Activated naive CD4-positive, alpha-beta T cell treated with anti-CD3 and anti-CD28 coated beads, Interleukin-2, amount 10 ng/mL, durations not matched to agents 7 days and 5 days (primary cell): Measurements from ENCODE around the gene HES2.
"Not testable (repeated sequence)": the region's sequence is repeated elsewhere in the genome, so short reads cannot be mapped to it uniquely, and the experiment has no call there.

Source experiments
- CTCF ChIA-PET: fragments of 350-600 bp; sonication (Branson Sonifier 250); formaldehyde crosslinking; loops from one replicate; lab custom pipeline; 2021; ENCODE audit warnings: antibody characterized with exemption; lab: Charles Lee
- DNase-seq: peaks from one replicate; pipeline ENCODE4 v3.0.0-alpha.2; 2020
- H3K27ac Mint-ChIP-seq: one replicate; pipeline ENCODE4 v1.8.0; 2021; ENCODE audit warnings: mild to moderate bottlenecking, moderate library complexity, mixed read lengths
- H3K27me3 Mint-ChIP-seq: one replicate; pipeline ENCODE4 v1.8.0; 2021; ENCODE audit warnings: mild to moderate bottlenecking, mixed read lengths
- H3K36me3 Mint-ChIP-seq: one replicate; pipeline ENCODE4 v1.8.0; 2021; ENCODE audit warnings: mixed read lengths
- H3K4me1 Mint-ChIP-seq: one replicate; pipeline ENCODE4 v1.8.0; 2021; ENCODE audit warnings: mixed read lengths
- H3K4me3 Mint-ChIP-seq: one replicate; pipeline ENCODE4 v1.8.0; 2021; ENCODE audit warnings: mild to moderate bottlenecking, moderate library complexity, mixed read lengths
- H3K9me3 Mint-ChIP-seq: one replicate; pipeline ENCODE4 v1.8.0; 2021; ENCODE audit warnings: mixed read lengths

Gene HES2

DNA sequence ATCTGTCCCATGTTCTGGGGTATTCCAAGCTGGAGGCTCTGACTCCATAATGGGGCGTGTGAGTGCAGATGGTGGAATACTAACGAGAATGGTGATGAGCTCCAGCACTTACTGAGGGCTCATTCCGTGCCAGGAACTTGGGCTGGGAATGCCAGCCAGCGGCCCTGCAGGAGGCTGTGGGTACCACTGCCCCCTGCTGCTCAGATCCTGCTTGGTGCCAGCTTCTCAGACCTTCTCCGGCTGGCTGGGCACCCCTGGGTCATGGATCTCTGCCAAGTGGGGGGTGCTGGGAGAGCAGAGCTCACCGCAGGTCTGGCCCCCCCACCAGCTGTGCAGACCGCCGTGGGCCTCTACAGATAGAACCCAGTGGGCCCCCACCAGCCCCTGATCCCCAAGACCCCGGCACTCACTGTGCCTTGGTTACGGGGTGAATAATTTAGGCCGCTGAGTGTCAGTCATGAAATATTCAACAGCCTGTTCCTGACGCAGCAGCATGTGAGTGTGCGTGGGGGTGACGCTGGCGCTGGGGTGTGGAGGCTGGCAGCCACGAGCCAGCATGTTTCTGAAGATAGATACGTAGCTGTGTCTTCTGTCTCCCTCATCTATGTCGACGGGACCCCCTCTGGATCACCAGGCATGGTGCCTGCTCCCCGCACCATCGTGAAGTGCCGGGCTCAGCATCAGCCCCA lies 17.4 kb upstream of the HES2 start:
- H3K27ac Mint-ChIP-seq, H3K36me3 Mint-ChIP-seq, H3K4me3 Mint-ChIP-seq, H3K9me3 Mint-ChIP-seq, DNase-seq, H3K4me1 Mint-ChIP-seq: not testable (repeated sequence)
- peaks cover 86% of the 10 kb centered on the region for H3K27me3 Mint-ChIP-seq
- CTCF ChIA-PET: interaction anchor here (0.6 to 8.7 kb wide), 23 partner anchors 9 to 231 kb away, joined by 3 to 78 read pairs (median 5); partner anchors contain the start of genes HES2, PLEKHG5 and RNF207

DNA sequence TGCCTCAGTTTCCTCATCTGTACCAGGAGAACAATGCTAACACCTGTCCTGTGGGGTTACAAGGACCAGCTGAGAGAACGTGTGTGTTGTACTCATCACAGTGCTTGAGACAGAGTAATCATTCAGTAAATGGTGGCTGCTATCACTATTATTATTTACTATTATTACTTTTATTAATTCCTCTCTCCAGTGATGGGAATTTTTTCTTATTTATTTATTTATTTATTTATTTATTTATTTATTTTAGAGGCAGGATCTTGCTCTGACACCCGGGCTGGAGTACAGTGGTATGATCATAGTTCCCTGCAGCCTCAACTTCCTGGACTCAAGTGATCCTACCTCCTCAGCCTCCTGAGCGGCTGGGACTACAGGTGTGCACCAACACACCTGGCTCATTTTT lies 16.6 kb upstream of the HES2 start:
- H3K4me3 Mint-ChIP-seq, H3K4me1 Mint-ChIP-seq, DNase-seq, H3K27ac Mint-ChIP-seq, H3K36me3 Mint-ChIP-seq, H3K9me3 Mint-ChIP-seq: not testable (repeated sequence)
- peaks cover 85% of the 10 kb centered on the region for H3K27me3 Mint-ChIP-seq
- CTCF ChIA-PET: interaction anchor here (1.0 to 8.7 kb wide), 3 partner anchors 10 to 188 kb away, joined by 3 to 78 read pairs (median 19); partner anchors contain the start of gene HES2

DNA sequence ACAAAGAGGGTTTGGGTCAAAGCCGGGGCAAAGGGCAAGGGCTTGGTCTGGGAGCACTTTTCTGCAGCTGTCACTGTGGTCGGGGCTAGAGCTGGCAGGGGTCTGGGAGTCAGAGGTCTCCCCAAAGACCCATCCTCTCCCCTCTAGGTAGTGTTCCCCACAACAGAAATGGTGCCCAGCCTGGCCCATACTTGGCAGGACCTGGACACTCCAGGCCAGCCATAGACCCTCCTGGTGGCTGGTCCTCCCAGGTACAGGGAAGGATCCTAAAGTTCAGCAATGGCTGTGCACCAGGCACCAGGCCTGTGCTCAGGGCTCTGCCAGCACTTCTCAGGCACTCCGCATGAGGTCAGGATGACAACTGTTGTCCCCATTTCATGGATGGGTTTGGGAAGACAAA lies 15.8 kb upstream of the HES2 start:
- no peaks in the 10 kb centered on the region for H3K9me3 Mint-ChIP-seq
- H3K27me3 Mint-ChIP-seq: peaks cover 85% of the 10 kb centered on the region
- H3K27ac Mint-ChIP-seq: no peak overlapping the region
- H3K4me3 Mint-ChIP-seq: no peak overlapping the region
- no peaks in the 10 kb centered on the region for H3K36me3 Mint-ChIP-seq
- DNase-seq: no peak
- H3K4me1 Mint-ChIP-seq: peaks cover 5% of the 10 kb centered on the region
- CTCF ChIA-PET: interaction anchor here (1.0 kb wide), 1 partner anchor 9 kb away, joined by 3 read pairs; no protein-coding TSS in a partner anchor

DNA sequence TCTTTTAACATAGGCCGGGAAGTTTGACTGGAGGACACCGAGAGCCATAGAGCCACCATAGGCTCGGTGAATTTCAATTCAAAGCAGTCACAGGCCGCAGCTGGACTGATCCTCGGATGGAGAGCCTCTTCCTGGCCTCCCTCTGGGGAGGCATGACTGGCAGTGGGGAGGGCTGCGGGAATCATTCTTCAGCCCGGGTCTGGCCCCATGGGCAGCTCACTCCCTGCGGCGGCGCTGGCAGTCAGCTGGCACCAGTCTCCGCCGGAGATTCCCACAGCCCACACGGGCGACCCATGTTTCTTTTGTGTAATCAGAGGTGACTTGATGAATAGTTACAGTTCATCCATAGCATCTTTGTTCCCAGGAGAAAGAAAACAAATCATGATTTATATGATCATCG lies 15.4 kb upstream of the HES2 start:
- DNase-seq: no peak
- peaks cover 85% of the 10 kb centered on the region for H3K27me3 Mint-ChIP-seq
- peaks cover 5% of the 10 kb centered on the region for H3K4me1 Mint-ChIP-seq
- H3K4me3 Mint-ChIP-seq: no peak overlapping the region
- no peak overlapping the region for H3K27ac Mint-ChIP-seq
- no peaks in the 10 kb centered on the region for H3K36me3 Mint-ChIP-seq
- CTCF ChIA-PET: interaction anchor here (1.0 kb wide), 1 partner anchor 9 kb away, joined by 3 read pairs; no protein-coding TSS in a partner anchor
- H3K9me3 Mint-ChIP-seq: no peaks in the 10 kb centered on the region

DNA sequence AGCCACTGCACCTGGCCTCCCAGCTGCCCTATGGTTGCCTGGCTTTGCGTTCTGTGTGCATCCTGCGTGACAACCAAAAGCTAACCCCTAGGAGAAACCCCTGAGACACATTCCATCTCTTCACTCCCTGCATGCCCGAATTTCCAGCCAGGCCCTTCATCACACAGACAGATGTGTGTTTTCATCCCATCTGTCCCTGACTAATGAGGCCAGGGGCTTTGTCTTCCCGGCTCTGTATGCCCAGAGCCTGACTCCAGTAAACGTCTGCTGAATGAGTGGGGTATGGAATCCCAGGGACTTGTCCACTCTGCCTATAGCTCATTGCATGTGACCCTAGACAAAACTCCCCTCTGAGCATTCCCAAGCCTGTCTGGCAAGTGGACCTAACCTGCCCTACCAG lies 14.5 kb upstream of the HES2 start:
- no peaks in the 10 kb centered on the region for H3K36me3 Mint-ChIP-seq
- H3K4me3 Mint-ChIP-seq: no peak overlapping the region
- H3K27me3 Mint-ChIP-seq: peaks cover 85% of the 10 kb centered on the region
- no peak for DNase-seq
- no peaks in the 10 kb centered on the region for H3K9me3 Mint-ChIP-seq
- peaks cover 1% of the 10 kb centered on the region for H3K4me1 Mint-ChIP-seq
- H3K27ac Mint-ChIP-seq: no peak overlapping the region
- CTCF ChIA-PET: no interaction called here

DNA sequence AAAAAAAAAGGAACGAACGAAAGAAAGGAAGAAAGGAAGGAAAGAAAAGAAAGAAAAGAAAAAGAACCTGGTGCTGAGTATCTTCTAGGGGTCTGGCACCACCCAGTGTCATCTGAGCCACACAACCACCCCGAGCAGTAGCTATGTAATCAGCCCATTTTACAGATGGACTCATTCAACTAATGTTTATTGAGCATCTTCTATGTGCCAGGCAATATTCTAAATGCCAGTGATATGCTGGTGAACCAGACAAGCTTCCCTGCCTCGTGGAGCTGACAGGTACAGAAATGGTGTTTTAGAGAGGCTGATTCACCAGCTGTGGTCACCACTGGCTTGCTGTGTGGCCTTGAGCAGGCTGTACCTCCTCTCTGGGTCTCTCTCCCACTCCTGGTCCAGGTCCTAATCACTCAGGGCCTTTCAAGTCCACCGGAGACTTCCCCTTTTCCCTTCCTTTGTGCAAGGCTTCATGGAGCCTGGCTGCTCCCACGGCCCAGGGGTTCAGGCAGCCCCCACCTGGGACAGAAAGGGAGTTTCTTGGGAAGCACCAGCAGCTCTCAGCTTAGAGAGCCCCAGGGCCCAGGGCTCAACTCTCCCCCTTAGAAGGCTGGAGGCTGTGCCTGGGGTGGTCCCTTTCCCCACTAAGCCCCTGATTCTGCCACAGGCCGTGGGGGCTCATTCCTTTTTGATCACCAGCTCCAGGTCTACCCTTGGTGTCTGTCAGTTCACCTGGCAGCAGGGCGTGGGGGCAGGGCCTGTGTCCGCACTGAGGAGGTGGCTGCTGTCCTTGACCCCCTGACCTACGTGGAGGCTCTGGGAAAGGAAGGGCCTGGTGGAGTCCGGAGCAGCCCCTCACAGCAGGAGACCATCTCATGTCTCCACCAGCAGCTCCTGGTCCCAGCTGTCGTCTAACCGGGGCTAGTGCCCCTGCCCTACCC lies 12.2 kb upstream of the HES2 start:
- not testable (repeated sequence) for H3K4me3 Mint-ChIP-seq, H3K27ac Mint-ChIP-seq, H3K4me1 Mint-ChIP-seq, DNase-seq, H3K36me3 Mint-ChIP-seq, H3K9me3 Mint-ChIP-seq
- H3K27me3 Mint-ChIP-seq: peaks cover 89% of the 10 kb centered on the region
- CTCF ChIA-PET: interaction anchor here (1.2 to 1.8 kb wide), 2 partner anchors 9 to 185 kb away, joined by 4 to 7 read pairs; no protein-coding TSS in a partner anchor

DNA sequence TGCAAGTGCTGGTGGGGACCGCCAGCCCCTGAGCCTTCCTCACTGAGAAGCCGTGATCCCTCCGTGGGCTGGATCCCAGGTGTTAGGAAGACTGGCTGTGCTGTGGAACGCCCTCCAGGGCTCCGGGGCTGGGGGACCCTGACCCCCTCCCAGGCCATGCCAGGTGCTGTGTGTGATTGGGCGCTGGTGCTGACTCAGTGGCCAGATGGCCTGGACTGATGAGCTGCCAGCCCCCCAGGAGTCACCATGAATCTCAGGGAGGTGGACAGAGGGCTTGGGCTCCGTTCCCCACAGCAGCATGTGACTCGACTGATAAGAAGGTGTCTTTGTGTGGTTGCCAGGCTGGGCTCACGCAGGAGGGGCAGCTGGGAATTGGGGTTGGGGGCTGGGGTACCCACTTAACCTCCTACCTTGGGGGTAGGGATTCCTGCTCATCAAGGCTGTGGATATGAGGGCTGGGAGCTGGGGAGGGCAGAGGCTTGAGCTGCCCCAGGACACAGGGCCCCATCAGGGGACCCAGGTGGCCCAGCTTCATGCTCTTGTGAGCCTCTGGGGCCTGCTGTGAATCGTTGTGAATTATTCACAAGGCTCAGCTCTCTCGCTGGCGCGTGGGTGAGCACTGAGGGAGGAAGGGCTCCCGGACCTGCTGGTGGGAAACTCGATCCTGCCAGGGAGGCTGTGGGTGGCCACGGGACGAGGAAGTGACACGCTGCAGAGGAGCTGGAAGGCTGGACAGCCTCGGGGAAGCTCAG lies 10.1 kb upstream of the HES2 start:
- not testable (repeated sequence) for H3K4me3 Mint-ChIP-seq, DNase-seq
- peaks cover 95% of the 10 kb centered on the region for H3K27me3 Mint-ChIP-seq

DNA sequence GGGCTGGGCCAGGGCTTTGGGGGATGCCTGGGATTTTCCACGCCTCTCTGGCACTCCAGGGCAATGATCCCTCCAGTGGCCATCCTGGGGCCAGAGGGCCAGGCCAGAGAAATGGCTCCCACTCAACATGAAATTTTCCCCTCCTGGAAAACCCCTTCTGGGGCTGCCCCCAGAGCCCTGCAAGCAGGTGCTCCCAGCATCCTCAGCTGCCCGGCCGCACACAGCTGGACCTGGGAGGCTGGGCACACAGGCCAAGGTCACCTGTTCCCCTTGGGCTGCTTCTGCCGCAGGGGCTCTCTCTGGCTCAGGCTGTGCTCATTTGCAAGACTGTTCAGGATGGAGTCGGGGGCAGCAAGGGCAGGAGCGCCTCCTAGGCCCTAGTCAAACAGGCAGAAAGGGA lies 8.7 kb upstream of the HES2 start:
- DNase-seq, H3K4me1 Mint-ChIP-seq, H3K9me3 Mint-ChIP-seq, H3K27ac Mint-ChIP-seq, H3K36me3 Mint-ChIP-seq, H3K4me3 Mint-ChIP-seq: not testable (repeated sequence)
- CTCF ChIA-PET: interaction anchor here (1.0 kb wide), 1 partner anchor 10 kb away, joined by 3 read pairs; no protein-coding TSS in a partner anchor
- H3K27me3 Mint-ChIP-seq: peaks cover 92% of the 10 kb centered on the region

More for the DNA sequence above, 10.1 kb upstream of the HES2 start:
- not testable (repeated sequence) for H3K36me3 Mint-ChIP-seq, H3K27ac Mint-ChIP-seq, H3K4me1 Mint-ChIP-seq, H3K9me3 Mint-ChIP-seq
- CTCF ChIA-PET: interaction anchor here (1.9 kb wide), 1 partner anchor 9 kb away, joined by 7 read pairs; the partner anchor contains the start of gene HES2

DNA sequence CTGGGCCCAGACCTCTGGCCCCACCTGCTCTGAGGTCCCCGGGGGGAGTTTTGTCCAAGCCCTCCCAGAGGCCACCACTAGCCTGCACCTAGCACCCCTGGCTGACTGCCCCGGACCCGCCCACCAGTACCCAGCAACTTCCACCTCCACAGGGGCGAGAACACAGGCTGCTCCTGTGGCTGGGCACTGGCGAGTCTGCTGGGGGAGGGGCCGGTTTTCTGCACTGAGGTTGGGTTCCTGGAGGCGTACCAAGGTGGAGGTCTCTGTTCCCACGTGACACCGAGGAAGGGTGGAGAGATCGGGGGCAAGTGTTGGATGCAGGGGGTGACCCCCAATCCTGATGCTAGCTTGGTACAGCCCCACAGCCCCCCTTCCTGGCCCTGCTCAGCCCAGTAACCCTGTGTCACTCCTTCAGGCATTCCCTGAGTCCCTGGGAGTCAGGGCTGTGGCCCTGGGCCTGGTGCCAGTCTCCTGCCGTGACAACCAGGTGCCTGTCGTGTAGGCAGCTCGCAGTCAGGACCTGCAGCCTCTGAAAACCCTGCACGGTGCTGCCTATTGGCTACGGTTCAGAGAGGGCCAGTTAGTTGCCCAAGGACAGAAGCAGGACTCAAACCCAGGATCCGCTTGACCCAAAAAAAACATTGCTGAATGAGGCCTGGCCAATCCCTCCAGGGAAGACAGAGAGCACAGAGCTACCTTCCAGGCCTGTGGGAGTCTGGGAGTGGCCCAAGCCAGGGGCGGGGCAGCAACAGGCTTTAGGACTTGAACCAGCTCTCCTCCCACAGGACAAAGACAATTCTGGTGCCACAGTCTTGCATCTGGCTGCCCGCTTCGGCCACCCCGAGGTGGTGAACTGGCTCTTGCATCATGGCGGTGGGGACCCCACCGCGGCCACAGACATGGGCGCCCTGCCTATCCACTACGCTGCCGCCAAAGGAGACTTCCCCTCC lies 8.0 kb upstream of the HES2 start:
- Mint-ChIP-seq H3K27ac (no peak overlapping the region), H3K4me3 (no peak overlapping the region), H3K9me3 (no peaks in the 10 kb centered on the region), H3K4me1 (peaks cover 9% of the 10 kb centered on the region), H3K36me3 (no peaks in the 10 kb centered on the region), H3K27me3 (peaks cover 94% of the 10 kb centered on the region)
- CTCF ChIA-PET: interaction anchor here (1.0 to 2.6 kb wide), 2 partner anchors 10 to 11 kb away, joined by 3 to 26 read pairs; no protein-coding TSS in a partner anchor
- no peak for DNase-seq

DNA sequence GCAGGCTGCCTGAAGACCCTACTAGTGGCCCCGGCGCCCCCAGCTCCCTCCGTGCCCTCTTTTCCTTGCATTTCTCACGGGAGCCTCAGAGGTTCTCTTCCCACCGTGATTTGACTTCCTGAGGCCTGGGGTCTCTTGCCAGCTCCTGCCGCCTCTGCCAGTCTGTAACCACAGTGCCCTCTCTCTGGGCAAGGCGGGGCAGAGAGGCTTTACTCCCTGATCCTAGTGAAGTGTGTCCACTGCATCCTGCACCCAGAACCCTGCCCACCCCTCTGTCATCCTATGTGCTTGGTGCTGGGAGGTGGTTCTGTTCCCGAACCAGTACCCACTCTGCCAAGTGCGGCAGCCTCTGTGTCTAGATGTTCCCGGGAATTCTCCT lies 7.2 kb upstream of the HES2 start:
- peaks cover 95% of the 10 kb centered on the region for H3K27me3 Mint-ChIP-seq
- no peaks in the 10 kb centered on the region for H3K9me3 Mint-ChIP-seq
- no peaks in the 10 kb centered on the region for H3K36me3 Mint-ChIP-seq
- H3K4me3 Mint-ChIP-seq: no peak overlapping the region
- H3K4me1 Mint-ChIP-seq: peaks cover 9% of the 10 kb centered on the region
- H3K27ac Mint-ChIP-seq: no peak overlapping the region
- CTCF ChIA-PET: interaction anchor here (1.1 to 2.6 kb wide), 2 partner anchors 9 to 12 kb away, joined by 3 to 26 read pairs; no protein-coding TSS in a partner anchor
- no peak for DNase-seq

DNA sequence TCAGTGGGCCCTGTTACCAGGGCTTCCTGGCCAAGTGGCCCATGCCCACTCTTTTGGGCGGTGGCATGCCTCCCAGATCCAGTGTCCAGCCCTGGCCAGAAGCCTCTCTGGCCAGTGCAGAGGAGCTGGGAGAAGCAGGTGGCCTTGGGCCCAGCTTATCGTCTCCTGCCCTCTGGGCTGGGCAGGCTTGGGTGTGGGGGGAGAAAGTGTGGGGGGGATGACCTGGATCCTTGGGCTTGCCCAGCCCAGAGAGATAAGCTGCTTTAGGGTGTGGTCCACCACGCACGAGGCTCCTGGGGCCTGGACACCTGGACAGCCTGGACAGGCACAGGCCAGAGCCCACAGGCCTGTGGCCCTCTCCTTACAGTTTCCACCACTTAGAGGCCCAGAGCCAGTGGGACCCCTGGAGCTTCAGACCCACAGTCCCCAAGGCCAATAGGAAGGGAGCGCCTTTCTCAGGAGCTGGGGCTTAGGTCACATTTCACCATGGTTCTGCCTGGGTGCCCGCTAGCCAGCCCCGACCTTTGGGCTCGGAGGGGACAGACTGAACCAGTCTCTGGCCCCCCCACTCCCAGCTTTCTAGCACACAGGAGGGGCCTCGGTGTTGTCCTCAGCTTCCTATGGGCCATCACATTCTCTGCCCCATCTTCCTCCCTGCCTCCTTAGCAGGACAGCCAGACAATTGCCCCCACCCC lies 6.7 kb upstream of the HES2 start:
- CTCF ChIA-PET: interaction anchor here (1.1 to 2.6 kb wide), 3 partner anchors 9 to 179 kb away, joined by 3 to 26 read pairs (median 4); no protein-coding TSS in a partner anchor
- no peak overlapping the region for H3K4me3 Mint-ChIP-seq

DNA sequence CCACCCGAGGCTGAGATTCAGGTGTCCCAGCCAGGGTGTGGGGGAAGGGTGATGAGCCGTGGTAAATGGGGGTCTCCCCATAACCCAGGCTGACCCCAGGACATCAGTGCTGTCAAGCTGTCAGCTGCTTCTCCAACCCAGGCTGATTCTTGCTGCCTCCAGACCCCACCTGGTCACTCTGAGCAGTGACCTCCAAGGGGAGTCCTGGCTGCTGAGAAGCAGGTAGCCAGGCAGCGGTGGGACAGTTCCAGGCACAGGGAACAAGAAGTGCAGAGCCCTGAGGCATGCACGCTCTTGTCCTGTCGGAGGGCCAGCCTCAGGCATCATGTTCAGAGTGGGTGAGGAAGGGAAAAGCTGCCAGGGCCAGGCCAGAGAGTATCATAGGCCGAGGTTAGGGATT lies 5.9 kb upstream of the HES2 start:
- Mint-ChIP-seq H3K4me3 (no peak overlapping the region), H3K27ac (no peak overlapping the region), H3K4me1 (peaks cover 22% of the 10 kb centered on the region), H3K36me3 (no peaks in the 10 kb centered on the region), H3K9me3 (no peaks in the 10 kb centered on the region), H3K27me3 (peaks cover 97% of the 10 kb centered on the region)
- DNase-seq: no peak
- CTCF ChIA-PET: interaction anchor here (1.1 to 2.6 kb wide), 3 partner anchors 10 to 179 kb away, joined by 3 to 26 read pairs (median 4); no protein-coding TSS in a partner anchor

More for the DNA sequence above, 6.7 kb upstream of the HES2 start:
- Mint-ChIP-seq H3K4me1 (peaks cover 14% of the 10 kb centered on the region), H3K27me3 (peaks cover 97% of the 10 kb centered on the region), H3K9me3 (no peaks in the 10 kb centered on the region), H3K36me3 (no peaks in the 10 kb centered on the region), H3K27ac (no peak overlapping the region)
- no peak for DNase-seq
